Measurements from ENCODE around the gene OR2A7.
"Not testable (repeated sequence)": the region's sequence is repeated elsewhere in the genome, so short reads cannot be mapped to it uniquely, and the experiment has no call there.

The OR2A7 gene

GRCh38 chr7:144280010-144280409, 15.4 kb upstream of the OR2A7 start:
- not testable (repeated sequence) for H3K4me3 ChIP-seq (ENCODE audit: low read depth, low read length); H3K9me3 ChIP-seq (ENCODE audit: severe bottlenecking); DNase-seq; H3K27ac ChIP-seq; H3K36me3 ChIP-seq; H3K27me3 ChIP-seq (ENCODE audit: insufficient read depth, low read depth, severe bottlenecking)

- DNase-seq: not testable (repeated sequence)
Measured at GRCh38 chr7:144275281-144275680, 10.7 kb upstream of the OR2A7 start.

GRCh38 chr7:144269188-144269587, 4.6 kb upstream of the OR2A7 start, which contains the start of gene CTAGE8:
TSS of gene CTAGE8 (minus strand) at chr7:144269288. CDS start at chr7:144269250, 38 bp downstream.
- not testable (repeated sequence) for H3K27me3 ChIP-seq (ENCODE audit: insufficient read depth, low read depth, severe bottlenecking); H3K36me3 ChIP-seq; H3K4me3 ChIP-seq (ENCODE audit: low read depth, low read length); DNase-seq; H3K27ac ChIP-seq; H3K9me3 ChIP-seq (ENCODE audit: severe bottlenecking)

More at GRCh38 chr7:144275281-144275680, 10.7 kb upstream of the OR2A7 start:
- not testable (repeated sequence) for H3K9me3 ChIP-seq (ENCODE audit: severe bottlenecking); H3K27ac ChIP-seq; H3K36me3 ChIP-seq; H3K4me3 ChIP-seq (ENCODE audit: low read depth, low read length); H3K27me3 ChIP-seq (ENCODE audit: insufficient read depth, low read depth, severe bottlenecking)

- not testable (repeated sequence) for H3K27ac ChIP-seq; H3K4me3 ChIP-seq (ENCODE audit: low read depth, low read length); H3K27me3 ChIP-seq (ENCODE audit: insufficient read depth, low read depth, severe bottlenecking); H3K9me3 ChIP-seq (ENCODE audit: severe bottlenecking); H3K36me3 ChIP-seq; DNase-seq
Measured at GRCh38 chr7:144262128-144262527, 2.5 kb downstream of the OR2A7 start.

- H3K27ac ChIP-seq; H3K4me3 ChIP-seq (ENCODE audit: low read depth, low read length); H3K36me3 ChIP-seq; H3K9me3 ChIP-seq (ENCODE audit: severe bottlenecking); DNase-seq; H3K27me3 ChIP-seq (ENCODE audit: insufficient read depth, low read depth, severe bottlenecking): not testable (repeated sequence)
Measured at GRCh38 chr7:144259067-144259466, 5.5 kb downstream of the OR2A7 start.

GRCh38 chr7:144256112-144256511, 8.5 kb downstream of the OR2A7 start:
- DNase-seq: no peak
- Histone ChIP-seq H3K9me3 (ENCODE audit: severe bottlenecking) (no peaks in the 10 kb centered on the region), H3K4me3 (ENCODE audit: low read depth, low read length) (no peak overlapping the region), H3K27ac (no peak overlapping the region), H3K27me3 (ENCODE audit: insufficient read depth, low read depth, severe bottlenecking) (peaks cover 2% of the 10 kb centered on the region), H3K36me3 (no peaks in the 10 kb centered on the region)
- TF ChIP-seq CTCF (IDR thresholded peaks at IDR 0.05; ENCODE audit: low read depth, low read length): no peak

GRCh38 chr7:144255471-144255897, 9.1 kb downstream of the OR2A7 start:
- DNase-seq: no peak
- Histone ChIP-seq H3K36me3 (no peaks in the 10 kb centered on the region), H3K27ac (no peak overlapping the region), H3K27me3 (ENCODE audit: insufficient read depth, low read depth, severe bottlenecking) (peaks cover 2% of the 10 kb centered on the region), H3K4me3 (ENCODE audit: low read depth, low read length) (no peak overlapping the region), H3K9me3 (ENCODE audit: severe bottlenecking) (no peaks in the 10 kb centered on the region)
- TF ChIP-seq CTCF (IDR thresholded peaks at IDR 0.05; ENCODE audit: low read depth, low read length): no peak

GRCh38 chr7:144252307-144252706, 12.3 kb downstream of the OR2A7 start:
- H3K27ac ChIP-seq; H3K36me3 ChIP-seq; H3K4me3 ChIP-seq (ENCODE audit: low read depth, low read length); H3K9me3 ChIP-seq (ENCODE audit: severe bottlenecking); H3K27me3 ChIP-seq (ENCODE audit: insufficient read depth, low read depth, severe bottlenecking); DNase-seq: not testable (repeated sequence)

- not testable (repeated sequence) for DNase-seq; H3K4me3 ChIP-seq (ENCODE audit: low read depth, low read length); H3K9me3 ChIP-seq (ENCODE audit: severe bottlenecking); H3K27me3 ChIP-seq (ENCODE audit: insufficient read depth, low read depth, severe bottlenecking); H3K27ac ChIP-seq; H3K36me3 ChIP-seq
Measured at GRCh38 chr7:144247674-144248330, 16.8 kb downstream of the OR2A7 start.

GRCh38 chr7:144246967-144247366, 17.6 kb downstream of the OR2A7 start:
- not testable (repeated sequence) for DNase-seq; H3K27ac ChIP-seq; H3K9me3 ChIP-seq (ENCODE audit: severe bottlenecking); H3K36me3 ChIP-seq; H3K27me3 ChIP-seq (ENCODE audit: insufficient read depth, low read depth, severe bottlenecking); H3K4me3 ChIP-seq (ENCODE audit: low read depth, low read length)

GRCh38 chr7:144245372-144245771, 19.2 kb downstream of the OR2A7 start:
- not testable (repeated sequence) for DNase-seq; H3K27me3 ChIP-seq (ENCODE audit: insufficient read depth, low read depth, severe bottlenecking); H3K4me3 ChIP-seq (ENCODE audit: low read depth, low read length); H3K9me3 ChIP-seq (ENCODE audit: severe bottlenecking); H3K27ac ChIP-seq; H3K36me3 ChIP-seq

- H3K36me3 ChIP-seq; H3K27ac ChIP-seq; H3K4me3 ChIP-seq (ENCODE audit: low read depth, low read length); H3K27me3 ChIP-seq (ENCODE audit: insufficient read depth, low read depth, severe bottlenecking); H3K9me3 ChIP-seq (ENCODE audit: severe bottlenecking); DNase-seq: not testable (repeated sequence)
Measured at GRCh38 chr7:144239365-144239764, 25.2 kb downstream of the OR2A7 start, which contains the start of gene OR2A42. TSS of gene OR2A42 (minus strand) at chr7:144239605. CDS start at chr7:144232843, 6,762 bp downstream.

GRCh38 chr7:144238530-144239082, 26.0 kb downstream of the OR2A7 start:
- not testable (repeated sequence) for H3K27ac ChIP-seq; H3K27me3 ChIP-seq (ENCODE audit: insufficient read depth, low read depth, severe bottlenecking); H3K9me3 ChIP-seq (ENCODE audit: severe bottlenecking); H3K4me3 ChIP-seq (ENCODE audit: low read depth, low read length); DNase-seq; H3K36me3 ChIP-seq

Data from WERI-Rb-1 (cell line).